GM11168 (cell line): ENCODE data around the gene STX8.
"Not testable (repeated sequence)": the region's sequence is repeated elsewhere in the genome, so short reads cannot be mapped to it uniquely, and the experiment has no call there.

ENCODE experiments used
- in situ Hi-C: fragments of 300-500 bp; cut with MboI; formaldehyde crosslinking; loops from one replicate; pipeline ENCODE4 v1.12.0; 2022; ENCODE audit warnings: low sequenced_read_pairs; ENCODE audit not compliant: unreplicated experiment

Gene STX8

DNA sequence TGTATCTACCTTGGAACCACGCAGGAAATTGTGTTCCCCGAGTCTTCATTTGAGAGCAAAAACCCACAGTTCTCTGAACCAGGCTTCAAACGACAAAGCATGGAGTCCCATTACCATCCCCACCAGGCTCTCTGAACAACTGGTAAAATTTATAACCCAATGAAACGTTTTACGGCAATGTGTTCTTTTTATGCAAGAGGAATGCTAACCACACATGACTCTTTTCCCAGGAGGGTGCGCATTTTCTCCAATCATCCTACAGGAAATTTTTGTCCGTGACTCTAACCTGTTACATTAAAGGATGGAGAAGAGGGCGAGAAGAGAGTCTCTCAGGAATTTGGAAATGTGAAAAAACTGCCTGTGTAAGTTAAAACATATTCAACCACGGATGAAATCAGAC, 17.8 kb downstream of the STX8 start:
- in situ Hi-C loops: no loop called here

GRCh38 chr17:9557161-9557755, 18.4 kb downstream of the STX8 start:
- in situ Hi-C loops: no loop called here

DNA sequence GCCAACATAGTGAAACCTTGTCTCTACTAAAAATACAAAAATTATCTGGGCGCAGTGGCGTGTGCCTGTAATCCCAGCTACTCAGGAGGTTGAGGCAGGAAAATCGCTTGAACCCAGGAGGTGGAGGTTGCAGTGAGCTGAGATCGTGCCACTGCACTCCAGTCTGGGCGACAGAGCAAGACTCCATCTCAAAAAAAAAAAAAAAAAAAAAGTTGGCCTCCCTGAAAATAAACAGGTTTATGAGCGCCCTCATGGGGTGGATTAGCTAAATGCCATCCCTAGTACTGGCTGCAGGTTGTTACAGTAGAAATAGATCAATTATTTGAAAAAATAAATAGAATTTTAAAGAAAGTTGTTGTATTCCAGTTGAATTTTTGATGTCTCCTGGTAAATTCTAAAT, 20.9 kb downstream of the STX8 start:
- in situ Hi-C loops: not testable (repeated sequence)

DNA sequence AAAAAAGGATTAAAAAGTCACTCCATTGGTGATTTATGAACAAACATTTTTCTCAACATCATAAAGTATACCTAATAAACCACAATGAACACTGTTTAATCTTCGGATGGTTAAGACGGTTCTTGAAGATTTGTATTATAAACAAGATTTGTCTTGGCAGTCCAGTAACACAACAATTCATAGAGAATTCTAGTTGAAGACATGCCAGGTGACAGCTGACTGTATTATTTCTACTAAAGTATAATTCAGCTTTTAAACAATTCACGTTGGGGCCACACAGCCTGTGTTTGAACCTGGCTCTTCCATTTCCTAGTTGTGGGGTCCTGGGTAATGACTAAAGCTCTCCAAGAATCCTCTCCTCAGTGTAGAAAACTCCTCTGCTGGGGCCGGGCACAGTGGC, 22.0 kb downstream of the STX8 start:
- in situ Hi-C loops: no loop called here

DNA sequence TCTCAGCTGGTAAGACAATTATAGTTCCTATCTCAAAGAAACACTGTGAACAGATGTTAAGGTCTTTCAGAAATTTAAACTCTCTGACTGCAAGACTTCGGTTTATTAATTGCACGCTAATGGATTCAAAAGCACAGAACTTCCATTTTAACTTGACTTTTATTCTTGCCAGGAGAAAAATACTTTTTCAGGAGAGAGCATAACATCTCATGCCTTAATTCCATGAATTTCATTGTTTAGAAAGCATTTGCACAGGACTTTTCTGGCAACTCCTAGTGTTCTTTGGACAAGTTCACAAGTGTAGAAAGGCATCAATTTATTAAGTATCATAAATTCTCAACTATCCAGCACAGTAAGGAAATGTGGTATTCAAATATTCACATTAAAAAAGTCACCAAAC, 22.4 kb downstream of the STX8 start:
- in situ Hi-C loops: no loop called here

DNA sequence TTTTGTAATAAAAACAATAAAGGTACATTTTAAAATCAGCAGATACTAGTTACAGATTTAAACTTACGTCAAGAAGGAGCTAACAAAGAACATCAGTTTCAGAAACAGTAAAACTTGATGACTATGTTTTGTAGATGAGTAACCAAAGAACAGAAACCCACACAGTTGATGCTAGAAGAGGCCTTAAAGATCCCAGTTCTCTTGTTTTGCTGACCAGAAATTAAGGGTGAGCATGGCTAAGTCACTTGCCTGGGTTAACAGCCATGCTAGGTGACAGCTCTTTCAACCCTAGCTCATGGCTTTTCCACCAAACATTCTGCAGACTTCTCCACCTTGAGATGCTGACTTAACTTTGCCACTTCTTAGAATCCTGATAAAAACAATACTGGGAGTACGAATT, 26.4 kb downstream of the STX8 start:
- in situ Hi-C loops: loop anchor here (25.0 kb wide), 1 partner anchor 537 kb away; the partner anchor contains the start of gene NTN1

GRCh38 chr17:9544221-9544620, 31.4 kb downstream of the STX8 start:
- in situ Hi-C loops: loop anchor here (25.0 kb wide), 1 partner anchor 532 kb away; the partner anchor contains the start of gene NTN1

- in situ Hi-C loops: loop anchor here (25.0 kb wide), 1 partner anchor 529 kb away; the partner anchor contains the start of gene NTN1
Observed at GRCh38 chr17:9541718-9542117, 33.9 kb downstream of the STX8 start.

DNA sequence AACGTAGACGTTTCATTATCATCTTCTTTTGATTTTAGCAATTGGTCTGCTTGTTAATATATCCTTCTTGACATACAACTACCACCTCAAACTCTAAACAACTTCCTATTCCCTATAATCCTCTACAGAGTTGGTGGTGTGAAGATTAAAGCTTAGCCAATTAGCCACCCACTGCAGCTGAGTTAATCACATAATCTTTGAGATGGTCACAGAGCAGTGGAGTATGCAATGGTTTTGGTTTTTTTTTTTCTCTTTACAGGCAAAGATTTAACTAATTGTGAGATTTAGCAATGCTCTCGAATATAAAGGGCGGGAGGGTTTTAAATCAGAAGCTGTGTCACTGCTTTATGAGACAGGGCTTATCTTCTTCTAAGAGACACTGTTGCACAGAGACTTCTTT, 37.0 kb downstream of the STX8 start:
- in situ Hi-C loops: loop anchor here (25.0 kb wide), 1 partner anchor 526 kb away; the partner anchor contains the start of gene NTN1

GRCh38 chr17:9537177-9537776, 38.3 kb downstream of the STX8 start:
- in situ Hi-C loops: loop anchor here (25.0 kb wide), 1 partner anchor 525 kb away; the partner anchor contains the start of gene NTN1

DNA sequence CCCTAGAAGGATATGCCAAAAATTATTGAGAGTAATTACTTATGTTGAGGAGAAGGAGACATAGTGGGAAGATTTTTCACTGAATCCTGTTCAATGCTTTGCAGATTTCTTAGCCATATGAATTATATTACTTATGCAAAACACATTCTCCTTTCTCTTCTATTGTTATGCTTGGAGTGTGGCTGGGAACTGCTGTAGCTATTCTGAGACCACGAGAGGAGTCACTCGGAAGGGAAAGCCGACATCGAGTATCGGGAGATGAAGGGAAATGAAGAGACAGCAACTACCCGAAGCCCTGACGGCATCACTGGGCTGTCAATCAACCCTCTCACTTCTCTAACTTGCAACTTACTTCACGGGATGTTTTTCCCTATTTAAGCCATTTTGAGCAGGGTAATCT, 39.6 kb downstream of the STX8 start:
- in situ Hi-C loops: loop anchor here (25.0 kb wide), 1 partner anchor 524 kb away; the partner anchor contains the start of gene NTN1

- in situ Hi-C loops: loop anchor here (25.0 kb wide), 1 partner anchor 521 kb away; the partner anchor contains the start of gene NTN1
Observed at GRCh38 chr17:9533441-9533840, 42.2 kb downstream of the STX8 start.

- in situ Hi-C loops: loop anchor here (25.0 kb wide), 1 partner anchor 520 kb away; the partner anchor contains the start of gene NTN1
Observed at GRCh38 chr17:9532715-9533114, 42.9 kb downstream of the STX8 start.

DNA sequence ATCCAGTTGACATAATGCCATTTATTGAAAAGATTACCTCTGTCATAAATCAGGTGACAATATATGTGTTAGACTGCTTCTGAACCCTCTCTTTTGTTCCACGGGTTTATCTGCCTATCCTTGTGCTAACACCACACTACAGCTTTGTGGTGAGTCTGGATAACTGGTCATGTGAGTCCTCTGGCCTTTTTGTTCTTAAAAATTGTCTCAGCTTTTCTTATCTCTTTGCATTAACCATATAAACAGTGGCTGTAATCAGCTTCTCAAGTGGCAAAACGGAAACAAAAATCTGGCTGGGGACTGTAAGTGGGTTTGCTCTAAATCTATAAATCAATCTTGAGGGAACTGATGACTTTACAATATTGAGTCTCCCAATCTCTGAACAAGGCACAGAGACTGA, 44.6 kb downstream of the STX8 start:
- in situ Hi-C loops: loop anchor here (25.0 kb wide), 1 partner anchor 519 kb away; the partner anchor contains the start of gene NTN1

- in situ Hi-C loops: loop anchor here (25.0 kb wide), 1 partner anchor 517 kb away; the partner anchor contains the start of gene NTN1
Observed at GRCh38 chr17:9529033-9529700, 46.5 kb downstream of the STX8 start.

DNA sequence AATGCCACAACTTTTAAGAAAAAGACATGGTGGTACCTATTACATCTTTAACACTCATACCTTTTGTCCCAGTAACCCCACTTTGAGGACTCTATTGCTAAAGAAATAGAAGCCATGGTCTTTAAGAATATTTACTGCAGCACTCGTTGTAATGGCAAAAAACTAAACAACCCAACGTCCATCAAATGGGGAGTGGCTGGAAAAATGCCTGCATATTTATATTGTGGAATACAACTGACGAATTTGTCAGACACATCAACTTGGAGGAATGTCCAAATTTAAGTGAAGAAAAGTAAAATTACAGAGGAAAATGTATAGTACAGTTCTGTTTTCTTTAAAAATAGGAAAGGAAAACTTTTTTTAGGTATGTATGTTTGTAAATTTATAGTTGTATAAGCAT, 47.8 kb downstream of the STX8 start:
- in situ Hi-C loops: loop anchor here (25.0 kb wide), 1 partner anchor 515 kb away; the partner anchor contains the start of gene NTN1

DNA sequence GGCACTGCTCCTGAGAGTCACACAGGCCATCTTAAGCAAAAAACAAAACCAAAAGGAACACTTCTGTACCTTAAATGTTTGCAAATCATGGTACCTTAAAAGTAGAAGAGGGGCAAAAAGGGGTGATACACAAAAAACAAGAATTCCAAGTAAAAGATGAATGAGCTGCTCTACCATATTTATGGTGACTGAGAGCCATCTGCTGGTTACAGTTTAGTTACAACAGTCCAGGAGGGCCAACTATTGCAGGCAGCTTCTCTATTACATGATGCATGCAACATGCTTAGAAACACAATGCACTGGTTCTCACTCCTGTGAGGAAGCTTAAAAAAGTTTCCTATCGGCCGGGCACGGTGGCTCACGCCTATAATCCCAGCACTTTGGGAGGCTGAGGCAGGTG, 53.5 kb downstream of the STX8 start:
- in situ Hi-C loops: no loop called here

GRCh38 chr17:9521062-9521461, 54.6 kb downstream of the STX8 start:
- in situ Hi-C loops: no loop called here

DNA sequence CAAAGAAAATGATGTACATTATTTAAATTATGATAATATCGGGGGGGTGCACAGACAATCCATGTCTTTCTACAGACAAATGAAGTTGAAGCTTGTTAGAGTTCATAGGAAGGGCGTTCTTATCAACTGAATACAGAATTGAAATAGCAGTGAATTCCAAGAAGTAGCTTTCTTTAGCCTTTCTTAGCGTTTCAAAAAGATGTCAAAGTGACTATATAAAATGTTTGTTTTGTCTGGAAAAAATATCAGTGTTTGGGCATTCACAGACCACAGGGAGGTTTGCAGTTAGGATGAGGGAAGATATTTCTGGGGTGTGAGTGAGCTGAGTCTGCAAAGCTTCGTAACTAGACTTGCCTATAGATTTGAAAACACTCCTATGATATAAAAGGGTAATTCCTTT, 55.0 kb downstream of the STX8 start:
- in situ Hi-C loops: no loop called here

GRCh38 chr17:9519583-9520272, 55.9 kb downstream of the STX8 start:
- in situ Hi-C loops: loop anchor here (10.0 kb wide), 1 partner anchor 115 kb away; no protein-coding TSS in a partner anchor
